Stimulated activated CD4-positive, alpha-beta T cell treated with anti-CD3 and anti-CD28 coated beads, Interleukin-4, amount 100 ng/mL, for 24 hours (primary cell): ENCODE measurements around the gene ZFP1.
"Not testable (repeated sequence)": the region's sequence is repeated elsewhere in the genome, so short reads cannot be mapped to it uniquely, and the experiment has no call there.

Experiments
- DNase-seq: peaks from one replicate; pipeline ENCODE4 v3.0.0-alpha.2; 2020

The ZFP1 gene

DNA sequence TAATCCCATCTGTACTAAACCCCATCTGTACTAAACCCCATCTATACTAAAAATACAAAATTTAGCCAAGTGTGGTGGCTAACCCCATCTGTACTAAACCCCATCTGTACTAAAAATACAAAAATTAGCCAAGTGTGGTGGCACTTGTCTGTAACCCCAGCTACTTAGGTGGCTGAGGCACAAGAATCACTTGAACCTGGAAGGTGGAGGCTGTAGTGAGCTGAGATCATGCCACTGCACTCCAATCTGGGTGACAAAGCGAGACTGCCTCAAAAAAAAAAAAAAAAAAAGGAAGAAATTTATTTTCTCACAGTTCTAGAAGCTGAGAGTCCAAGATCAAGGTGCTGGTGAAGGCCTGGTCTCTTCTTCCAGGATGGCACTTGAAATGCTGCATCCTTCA lies 12.1 kb downstream of the ZFP1 start:
- DNase-seq, result no peak

DNA sequence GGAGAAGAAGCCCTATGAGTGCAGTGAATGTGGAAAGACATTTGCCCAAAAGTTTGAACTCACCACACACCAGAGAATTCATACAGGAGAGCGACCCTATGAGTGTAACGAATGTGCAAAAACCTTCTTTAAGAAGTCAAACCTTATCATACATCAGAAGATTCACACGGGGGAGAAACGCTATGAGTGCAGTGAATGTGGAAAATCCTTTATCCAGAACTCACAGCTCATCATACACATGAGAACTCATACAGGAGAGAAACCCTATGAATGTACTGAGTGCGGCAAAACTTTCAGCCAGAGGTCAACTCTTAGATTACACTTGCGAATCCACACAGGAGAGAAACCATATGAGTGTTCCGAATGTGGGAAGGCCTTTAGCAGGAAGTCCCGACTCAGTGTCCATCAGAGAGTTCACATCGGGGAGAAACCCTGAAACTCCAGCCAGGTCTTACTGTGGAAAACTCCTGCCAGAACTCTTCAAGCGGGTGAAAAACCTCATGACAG lies 21.6 kb downstream of the ZFP1 start:
- DNase-seq, result no peak

DNA sequence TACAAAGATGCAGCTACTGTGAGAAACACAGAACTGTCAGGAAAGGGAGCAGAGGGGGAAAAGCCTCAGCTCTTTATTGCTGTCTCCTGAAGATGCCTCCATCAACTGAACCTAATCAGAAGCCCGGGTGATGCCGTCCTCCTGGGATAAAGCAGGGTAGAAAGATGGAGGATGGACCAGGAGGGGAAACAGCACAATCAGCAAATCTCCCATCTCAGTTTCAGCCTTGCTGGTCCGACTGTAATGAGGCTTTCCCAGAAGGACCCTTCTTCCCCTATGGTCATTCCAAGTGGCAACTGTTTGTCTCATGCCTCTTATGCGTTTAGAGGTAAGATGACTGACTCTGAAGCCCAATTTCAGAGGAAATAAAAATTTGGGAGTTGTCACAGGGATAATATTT lies 24.3 kb downstream of the ZFP1 start:
- DNase-seq, result no peak

DNA sequence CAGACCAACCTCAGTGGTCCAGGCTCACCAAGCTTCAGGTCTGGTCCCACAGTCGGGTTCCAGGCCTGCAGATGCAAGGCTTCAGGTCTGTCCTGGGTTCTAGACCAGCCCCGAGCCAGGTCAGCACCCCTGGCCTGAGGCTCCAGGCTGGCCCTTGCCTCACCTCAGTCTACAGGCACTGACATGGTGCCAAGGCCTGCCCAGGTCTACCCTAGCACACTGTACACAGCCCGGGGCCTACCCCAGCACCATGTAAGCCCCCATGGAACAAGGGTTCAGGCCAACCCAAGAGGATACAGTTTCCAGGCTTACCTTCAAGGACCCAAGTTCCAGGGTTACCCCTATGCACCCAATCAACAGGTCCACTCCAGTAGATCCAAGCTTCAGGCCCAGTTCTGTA lies 26.8 kb downstream of the ZFP1 start:
- DNase-seq, result no peak

DNA sequence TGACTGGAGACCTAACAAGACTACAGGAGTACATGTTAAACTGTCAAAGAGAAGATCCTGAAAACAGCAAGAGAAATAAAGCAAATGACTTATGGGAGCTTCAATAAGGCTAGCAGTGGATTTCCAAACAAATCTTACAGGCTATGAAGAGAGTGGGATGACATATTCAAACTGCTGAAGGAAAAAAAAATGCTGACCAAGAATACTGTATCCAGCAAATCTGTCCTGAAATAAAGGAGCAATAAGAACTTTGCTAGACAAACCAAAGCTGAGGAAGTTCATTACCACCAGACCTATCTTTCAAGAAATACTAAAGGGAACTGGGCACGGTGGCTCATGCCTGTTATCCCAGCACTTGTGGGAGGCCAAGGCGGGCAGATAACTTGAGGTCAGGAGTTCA lies 28.6 kb downstream of the ZFP1 start:
- no peak for DNase-seq

DNA sequence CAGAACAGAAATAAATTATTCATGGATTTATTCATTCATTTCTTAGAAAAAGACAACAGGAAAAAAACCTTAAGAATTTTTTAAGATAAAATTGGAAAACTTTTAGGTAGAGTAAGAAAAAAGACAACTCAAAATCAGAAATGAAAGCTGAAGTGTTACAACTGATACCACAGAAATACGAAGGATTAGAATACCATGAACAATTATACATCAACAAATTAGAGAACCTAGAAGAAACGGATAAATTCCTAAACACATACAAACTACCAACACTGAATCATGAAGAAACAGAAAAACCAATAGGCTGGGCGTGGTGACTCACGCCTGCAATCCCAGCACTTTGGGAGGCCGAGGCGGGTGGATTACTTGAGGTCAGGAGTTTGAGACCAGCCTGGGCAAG lies 30.9 kb downstream of the ZFP1 start:
- no peak for DNase-seq

DNA sequence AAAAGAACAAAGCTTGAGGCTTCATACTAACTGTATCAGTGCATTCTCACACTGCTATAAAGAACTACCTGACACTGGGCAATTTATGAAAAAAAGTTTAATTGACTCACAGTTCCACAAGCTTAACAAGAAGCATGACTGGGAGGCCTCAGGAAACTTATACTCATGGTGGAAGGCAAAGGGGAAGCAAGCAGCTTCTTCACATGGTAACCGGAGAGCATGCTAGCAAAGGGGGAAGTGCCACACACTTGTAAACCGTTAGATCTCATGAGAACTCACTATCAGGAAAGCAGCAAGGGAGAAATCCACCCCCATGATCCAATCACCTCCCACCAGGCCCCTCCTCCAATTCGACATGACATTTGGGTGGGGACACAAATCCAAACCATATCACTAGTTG lies 33.3 kb downstream of the ZFP1 start:
- no peak for DNase-seq

DNA sequence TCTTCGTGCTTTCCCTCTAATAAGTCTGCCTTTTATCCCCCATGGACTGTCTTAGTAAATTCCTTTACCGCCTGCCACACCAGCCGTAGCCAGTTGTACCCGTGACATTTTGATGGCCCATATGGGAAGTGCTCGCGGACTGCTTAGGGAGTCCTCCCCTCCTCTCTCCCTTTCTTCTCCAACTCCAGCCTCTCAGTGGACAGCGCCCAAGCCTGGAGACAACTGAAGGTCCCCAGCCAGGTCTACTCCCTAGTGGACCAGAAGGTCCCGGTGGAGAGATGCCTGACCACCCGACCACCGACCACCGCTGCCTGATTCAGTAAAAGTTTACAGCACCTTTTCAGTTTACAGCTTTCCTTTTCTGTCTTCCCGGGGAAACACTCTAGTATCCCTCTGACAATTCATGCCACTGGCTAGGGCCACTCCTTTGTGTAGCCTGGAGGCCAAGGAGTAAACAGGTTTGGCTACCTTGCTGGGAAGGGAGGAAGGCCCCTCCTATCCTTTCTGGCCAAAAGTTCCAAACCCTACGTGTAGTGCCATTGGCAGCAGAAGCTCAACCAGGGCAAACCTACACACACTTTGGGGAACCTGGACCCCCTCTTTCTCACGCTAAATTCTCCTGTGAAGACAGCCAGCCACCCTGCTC lies 40.6 kb downstream of the ZFP1 start:
- DNase-seq, result no peak

DNA sequence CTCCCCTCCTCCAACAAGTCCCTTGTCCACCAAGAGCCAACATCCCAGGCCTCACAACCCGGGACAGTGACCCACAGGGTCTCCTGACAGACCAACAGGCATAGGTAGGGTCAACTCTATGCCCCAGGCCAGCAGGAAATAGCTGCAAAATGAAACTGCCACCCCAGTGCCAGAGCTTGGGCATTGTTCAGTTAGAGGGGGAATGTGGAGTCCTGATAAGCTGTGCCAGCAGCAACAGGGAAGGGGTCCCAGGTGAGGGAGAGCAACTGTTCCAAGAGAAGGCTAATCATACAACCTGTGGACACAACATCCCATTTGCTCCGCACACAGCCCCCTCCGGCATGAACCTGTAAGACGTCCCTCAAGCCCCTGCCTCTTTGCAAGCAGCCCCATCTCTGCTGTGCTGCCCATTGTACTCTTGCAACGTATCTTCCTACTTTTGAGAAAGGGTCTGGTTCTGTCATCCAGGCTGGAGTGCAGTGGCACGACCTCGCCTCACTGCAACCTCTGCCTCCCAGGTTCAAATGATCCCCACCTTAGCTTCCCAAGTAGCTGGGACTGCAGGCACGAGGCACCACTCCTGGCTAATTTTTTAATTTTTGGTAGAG lies 41.4 kb downstream of the ZFP1 start:
- DNase-seq, result no peak

DNA sequence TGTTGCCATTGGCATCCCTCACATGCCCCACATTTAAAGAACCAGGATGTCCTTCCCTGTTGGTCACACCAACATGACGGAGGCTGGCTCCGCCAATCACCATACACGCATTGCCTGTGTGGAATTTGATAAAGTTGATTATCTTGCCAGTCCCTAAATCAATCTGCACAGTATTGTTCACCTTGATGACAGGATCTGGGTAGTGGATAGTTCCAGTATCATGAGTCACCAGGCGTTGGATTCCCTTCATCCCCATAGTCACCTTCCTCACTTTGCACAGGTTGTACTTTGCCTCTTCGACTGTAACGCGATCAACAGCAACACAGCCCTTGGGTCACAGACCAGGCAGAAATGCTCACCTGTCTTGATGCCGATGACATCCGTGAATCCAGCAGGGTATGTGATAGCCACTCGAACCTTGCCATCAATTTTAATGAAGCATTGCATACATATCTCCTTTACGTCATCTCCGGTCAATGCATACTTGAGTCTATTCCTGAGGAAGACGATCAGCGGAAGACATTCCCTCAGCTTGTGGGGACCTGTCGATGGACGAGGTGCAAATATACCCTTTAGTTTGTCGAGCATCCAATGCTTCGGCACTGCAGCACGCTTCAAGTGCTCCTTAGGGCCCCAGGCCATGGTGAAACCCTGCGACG lies 44.4 kb downstream of the ZFP1 start:
- no peak for DNase-seq

DNA sequence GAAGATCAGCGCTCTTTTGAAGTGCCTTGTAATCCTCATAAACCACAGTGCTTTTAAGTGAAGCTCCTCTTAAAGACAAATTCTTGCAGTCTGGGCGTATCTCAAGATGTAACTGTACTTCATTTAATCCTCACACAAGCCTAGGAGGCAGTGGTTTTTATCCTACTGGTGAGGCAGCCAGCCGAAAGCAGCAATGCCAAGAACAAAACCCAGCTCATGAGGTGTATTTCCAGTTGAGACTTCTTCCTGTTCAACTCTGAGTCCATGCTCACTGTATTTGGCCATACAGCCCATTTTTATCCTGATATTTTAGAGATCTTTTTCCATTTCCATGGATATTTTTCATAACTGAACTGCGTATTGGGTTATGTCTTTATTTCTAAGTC lies 44.9 kb downstream of the ZFP1 start:
- no peak for DNase-seq

DNA sequence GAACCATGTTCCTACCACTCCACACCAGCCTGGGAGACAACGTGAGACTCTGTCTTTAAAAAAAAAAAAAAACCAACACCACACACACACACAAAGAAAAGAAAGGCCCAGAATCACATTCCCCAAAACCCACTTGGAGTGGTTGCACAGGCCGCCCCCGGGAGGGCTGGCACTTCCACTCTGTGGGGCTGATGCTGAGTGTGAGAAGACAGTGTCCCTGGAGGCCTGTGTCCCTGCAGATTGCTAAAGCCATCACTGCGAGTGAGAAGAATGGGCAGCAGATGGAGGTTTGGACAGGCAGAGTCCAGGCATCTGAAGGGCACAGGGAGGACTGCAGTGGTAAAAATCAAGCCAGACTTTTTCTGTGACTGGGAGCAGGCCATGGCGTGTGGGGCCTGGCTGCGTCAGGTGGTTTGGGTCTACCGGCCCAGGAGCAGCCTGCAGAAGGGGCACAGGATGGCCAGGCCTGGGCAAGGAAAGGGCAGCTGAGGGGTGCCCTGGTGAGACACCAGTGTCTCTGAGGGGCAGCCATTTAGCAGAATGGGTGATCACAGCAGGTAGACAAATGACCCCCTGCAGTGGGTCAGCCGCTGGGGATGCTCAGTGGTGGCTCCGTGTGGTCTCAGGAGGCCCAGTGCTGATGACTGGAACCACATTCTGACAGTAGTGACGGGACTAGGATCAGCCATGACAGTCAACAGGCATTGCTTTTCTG lies 45.6 kb downstream of the ZFP1 start:
- DNase-seq, result no peak

DNA sequence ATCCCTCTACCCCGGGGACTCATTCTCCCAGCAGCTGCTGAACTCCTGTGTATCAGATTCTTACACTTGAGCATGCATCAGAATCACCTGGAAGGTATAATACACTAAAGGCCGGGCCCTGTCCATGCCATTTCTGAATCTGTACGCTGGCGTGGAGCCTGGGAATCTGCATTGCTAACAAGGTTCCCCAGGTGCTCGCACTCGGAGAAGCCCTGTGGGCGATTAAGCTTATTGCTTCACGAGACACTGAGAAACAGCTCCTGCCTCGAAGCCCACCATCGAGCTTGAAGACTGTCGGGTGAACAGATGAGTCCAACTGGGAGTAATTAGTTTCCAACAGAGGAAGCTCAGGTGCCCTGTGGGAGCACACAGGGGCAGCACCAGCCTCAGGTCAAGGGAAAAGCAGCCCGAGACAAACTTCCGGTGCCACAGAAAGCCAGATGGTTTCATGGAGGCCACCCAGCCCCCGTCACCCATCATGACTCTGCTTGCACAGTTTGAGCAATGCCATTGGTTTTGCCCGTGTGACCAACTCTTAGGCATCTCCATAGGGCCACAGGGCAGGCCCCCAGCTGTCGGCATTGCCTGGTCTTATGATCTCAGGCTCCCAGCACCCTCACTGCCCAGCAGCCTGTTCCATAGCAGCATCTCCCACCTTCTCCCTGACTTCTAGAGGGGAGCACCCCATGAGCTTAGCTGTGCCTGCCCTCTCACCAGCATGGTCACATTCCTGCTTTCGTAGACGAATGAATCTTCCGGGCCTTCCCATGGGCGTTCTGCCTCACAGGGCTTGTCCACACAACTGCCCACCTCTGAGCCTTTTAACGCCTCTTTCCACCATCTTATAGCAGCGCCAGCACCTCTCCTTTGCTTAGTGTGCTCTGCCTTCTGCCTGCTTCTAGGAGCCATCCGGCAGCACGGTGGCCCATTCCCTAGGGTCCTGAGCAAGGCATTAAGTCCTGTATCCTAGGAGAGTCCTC lies 47.8 kb downstream of the ZFP1 start:
- DNase-seq, result no peak

DNA sequence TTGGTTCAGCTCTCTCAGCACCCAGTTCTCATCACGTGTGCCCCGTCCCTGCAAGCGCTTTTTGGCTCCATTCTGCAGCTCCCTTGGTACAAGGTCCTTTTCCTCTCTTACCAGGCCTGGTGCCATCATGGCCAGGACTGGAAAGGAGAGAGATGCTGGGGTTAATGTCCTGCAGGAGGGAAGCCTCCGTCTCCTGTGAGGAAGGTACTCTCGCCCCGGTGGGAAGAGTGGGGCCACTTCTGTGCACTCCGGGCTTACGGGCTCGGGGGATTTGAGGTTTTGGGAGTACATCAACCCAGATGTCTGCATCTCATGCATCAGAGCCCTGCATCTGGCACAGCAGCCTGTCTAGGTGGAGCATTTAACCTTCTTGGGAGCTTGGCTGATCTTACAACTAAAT lies 48.5 kb downstream of the ZFP1 start:
- DNase-seq, result no peak

DNA sequence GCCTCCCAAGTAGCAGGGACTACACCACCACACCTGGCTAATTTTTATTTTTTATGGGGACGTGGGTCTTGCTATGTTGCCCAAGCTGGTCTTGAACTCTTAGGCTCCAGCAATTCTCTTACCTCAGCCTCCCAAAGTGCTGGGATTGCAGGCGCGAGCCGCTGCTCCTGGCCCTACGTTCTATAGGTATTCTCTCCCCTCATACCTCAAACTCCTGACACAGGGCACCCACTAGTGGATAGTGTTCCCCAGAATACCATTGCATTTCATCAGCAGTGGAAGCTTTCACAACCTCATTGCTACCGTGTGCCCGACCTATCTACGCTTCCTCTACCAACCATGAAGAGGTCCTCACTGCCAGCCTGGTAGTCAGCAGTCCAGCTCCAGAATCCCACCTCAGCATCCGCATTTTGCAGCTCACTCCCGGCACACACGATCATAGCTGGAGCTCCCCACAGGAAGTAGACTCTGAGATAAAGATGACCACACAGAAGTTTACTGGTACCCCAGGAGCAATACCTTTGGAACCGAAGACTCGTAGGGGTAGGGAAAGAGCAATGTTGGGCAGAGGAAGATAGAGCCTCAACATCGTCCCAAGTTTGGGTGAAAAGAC lies 49.3 kb downstream of the ZFP1 start:
- no peak for DNase-seq

DNA sequence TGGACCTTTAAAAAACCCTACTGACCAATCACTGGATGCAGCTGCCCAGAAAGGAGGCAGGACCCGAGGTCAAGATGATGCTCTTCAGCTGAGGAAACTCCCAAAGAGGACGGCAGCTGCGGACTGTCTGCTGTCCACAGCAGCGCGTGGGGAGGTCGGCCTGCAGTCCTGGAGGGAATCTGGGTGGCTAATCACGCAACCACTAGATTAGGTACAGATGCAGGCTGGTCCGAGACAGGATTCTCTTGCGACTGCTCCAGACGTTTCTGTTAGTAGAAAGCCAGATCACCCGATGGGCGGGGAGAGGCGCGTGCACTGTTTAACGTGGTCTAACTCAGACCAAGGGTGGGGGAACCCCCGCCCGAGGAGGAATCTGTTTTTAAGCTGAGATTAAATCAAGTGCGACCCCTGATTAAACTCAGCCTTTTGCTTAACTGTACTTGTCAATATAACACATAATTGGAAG lies 49.8 kb downstream of the ZFP1 start:
- DNase-seq, result no peak

DNA sequence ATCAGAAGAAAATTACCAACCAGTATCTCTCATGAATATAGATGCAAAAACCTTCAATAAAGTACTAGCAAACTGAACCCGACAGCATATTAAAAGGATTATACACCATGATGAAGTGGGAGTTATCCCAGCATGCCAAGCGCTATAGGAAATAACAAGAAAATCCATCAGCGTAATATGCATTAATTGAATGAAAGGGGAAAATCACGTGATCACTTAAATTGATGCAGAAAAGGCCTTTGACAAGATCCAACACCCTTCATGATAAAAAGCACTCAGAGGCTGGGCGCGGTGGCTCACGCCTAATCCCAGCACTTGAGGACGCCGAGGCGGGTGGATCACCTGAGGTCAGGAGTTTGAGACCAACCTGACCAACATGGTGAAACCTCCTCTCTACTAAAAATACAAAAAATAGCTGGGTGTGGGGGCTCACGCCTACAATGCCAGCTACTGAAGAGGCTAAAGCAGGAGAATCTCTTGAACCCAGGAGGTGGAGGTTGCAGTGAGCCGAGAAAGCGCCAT lies 53.8 kb downstream of the ZFP1 start:
- DNase-seq, result no peak

DNA sequence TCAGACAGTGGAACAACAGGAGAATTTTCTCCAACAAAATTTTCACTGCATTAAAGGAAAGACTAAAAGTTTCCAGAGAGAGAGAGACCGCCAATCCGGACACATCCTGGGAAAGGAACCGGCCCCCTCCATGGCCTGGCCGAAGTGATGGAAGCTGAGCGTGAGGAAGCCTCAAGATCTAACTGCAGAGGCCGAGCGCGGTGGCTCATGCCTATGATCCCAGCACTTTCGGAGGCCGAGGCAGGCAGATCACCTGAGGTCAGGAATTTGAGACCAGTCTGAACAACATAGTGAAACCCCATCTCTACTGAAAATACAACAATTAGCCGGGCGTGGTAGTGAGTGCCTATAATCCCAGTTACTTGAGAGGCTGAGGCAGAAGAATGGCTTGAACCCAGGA lies 54.8 kb downstream of the ZFP1 start:
- DNase-seq, result no peak

DNA sequence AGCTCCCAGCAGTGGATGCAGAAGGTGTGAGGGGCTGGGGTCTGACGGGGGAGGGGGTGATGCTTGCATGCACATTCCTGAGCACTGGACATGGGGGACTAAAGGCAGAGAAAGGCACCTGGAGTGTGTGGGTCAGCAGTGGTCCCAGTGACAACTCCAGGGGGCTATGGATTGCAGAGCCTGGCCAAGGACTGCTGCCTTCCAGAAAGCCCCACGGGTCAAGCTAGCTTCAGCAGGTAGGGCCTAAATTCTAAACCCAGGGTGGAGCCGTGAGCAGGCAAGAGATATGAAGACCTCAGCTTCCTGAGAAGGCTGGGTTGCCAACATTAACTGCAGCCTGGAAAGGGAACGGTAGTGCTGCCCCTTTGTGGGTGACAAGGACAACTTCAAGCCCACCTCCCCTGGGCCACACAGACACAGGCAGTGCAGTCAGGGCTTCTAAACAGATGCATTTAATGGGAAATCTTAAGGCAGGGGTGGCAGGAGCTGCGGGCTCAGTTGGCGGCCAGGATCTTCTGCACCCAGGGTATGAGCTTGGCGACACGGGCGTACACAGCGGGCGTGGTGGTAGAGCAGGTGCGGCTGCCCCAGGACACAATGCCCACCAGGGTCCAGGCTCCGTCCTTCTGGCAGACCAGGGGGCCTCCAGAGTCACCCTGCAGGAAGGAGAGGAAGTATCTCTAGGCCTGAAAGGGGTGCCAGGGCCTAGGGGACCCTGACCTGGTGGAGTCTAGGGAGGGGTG lies 55.5 kb downstream of the ZFP1 start:
- DNase-seq, result no peak

DNA sequence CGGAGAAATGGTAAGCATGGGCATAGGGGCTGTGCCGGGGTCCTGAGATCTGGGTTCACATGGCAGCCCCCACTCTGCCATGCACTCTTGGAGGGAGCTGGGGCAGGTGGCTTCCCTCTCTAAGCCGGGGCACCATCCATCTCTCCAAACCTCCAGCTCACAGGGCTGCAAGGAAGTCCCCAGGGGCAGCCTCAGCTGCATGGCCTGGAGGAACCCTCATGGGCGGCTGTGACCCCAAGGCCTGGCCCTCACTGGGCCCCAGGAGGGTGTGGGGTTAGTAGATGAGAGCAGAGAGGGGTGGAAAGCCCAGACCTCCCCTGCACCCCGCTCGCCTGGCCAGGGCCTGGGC lies 56.1 kb downstream of the ZFP1 start:
- no peak for DNase-seq

DNA sequence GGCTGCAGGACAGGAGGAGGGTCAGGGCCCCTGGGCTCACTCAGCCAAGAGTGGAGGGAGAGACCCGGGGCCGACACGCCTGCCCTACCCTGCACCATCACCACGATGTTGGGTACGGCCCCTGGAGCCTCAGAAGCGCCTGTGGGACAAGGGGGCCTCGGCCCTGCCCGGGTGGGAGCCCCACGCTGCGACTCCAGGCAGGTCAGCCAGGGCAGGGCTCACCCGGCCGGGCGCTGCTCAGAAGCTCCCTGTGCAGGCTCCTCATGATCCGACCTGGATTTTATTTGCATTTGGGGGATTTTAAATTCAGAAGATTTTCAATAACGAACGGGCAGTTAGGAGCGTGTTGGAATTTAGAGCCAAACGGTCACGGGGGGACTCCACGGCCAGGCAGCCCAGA lies 56.6 kb downstream of the ZFP1 start:
- not testable (repeated sequence) for DNase-seq
